HG03066 (cell line): ENCODE results near the gene VOPP1.

ENCODE experiments used
- ATAC-seq: cut with Tn5 transposase; IDR thresholded peaks from one replicate; pipeline ENCODE4 v1.9.1; 2021; ENCODE audit warnings: low read depth; ENCODE audit not compliant: unreplicated experiment

Gene VOPP1

GRCh38 chr7:55497521-55497920 is 74.8 kb downstream of the VOPP1 start:
- no peak for ATAC-seq

GRCh38 chr7:55496906-55497305 is 75.4 kb downstream of the VOPP1 start:
- ATAC-seq = no peak

GRCh38 chr7:55494951-55495350 is 77.4 kb downstream of the VOPP1 start:
- no peak for ATAC-seq

- no peak for ATAC-seq
Measured at GRCh38 chr7:55493408-55493807, 78.9 kb downstream of the VOPP1 start.

GRCh38 chr7:55491346-55491745 is 81.0 kb downstream of the VOPP1 start:
- no peak for ATAC-seq

- ATAC-seq = no peak
Measured at GRCh38 chr7:55490099-55490498, 82.2 kb downstream of the VOPP1 start.

- no peak for ATAC-seq
Measured at GRCh38 chr7:55489552-55489951, 82.8 kb downstream of the VOPP1 start.

- ATAC-seq = no peak
Measured at GRCh38 chr7:55488804-55489340, 83.4 kb downstream of the VOPP1 start.

GRCh38 chr7:55488216-55488615 is 84.1 kb downstream of the VOPP1 start:
- no peak for ATAC-seq

- ATAC-seq = no peak
Measured at GRCh38 chr7:55486991-55487390, 85.3 kb downstream of the VOPP1 start.

GRCh38 chr7:55486192-55486590 is 86.1 kb downstream of the VOPP1 start:
- no peak for ATAC-seq

GRCh38 chr7:55485501-55486191 is 86.7 kb downstream of the VOPP1 start:
- ATAC-seq = no peak

- no peak for ATAC-seq
Measured at GRCh38 chr7:55484834-55485233, 87.5 kb downstream of the VOPP1 start.

GRCh38 chr7:55484241-55484640 is 88.1 kb downstream of the VOPP1 start:
- no peak for ATAC-seq

GRCh38 chr7:55483046-55483445 is 89.3 kb downstream of the VOPP1 start:
- ATAC-seq = no peak

GRCh38 chr7:55481155-55481554 is 91.1 kb downstream of the VOPP1 start:
- ATAC-seq = no peak

GRCh38 chr7:55478700-55479099 is 93.6 kb downstream of the VOPP1 start:
- ATAC-seq = no peak

- no peak for ATAC-seq
Measured at GRCh38 chr7:55477781-55478374, 94.4 kb downstream of the VOPP1 start.

- ATAC-seq = no peak
Measured at GRCh38 chr7:55476852-55477780, 95.2 kb downstream of the VOPP1 start.

- no peak for ATAC-seq
Measured at GRCh38 chr7:55475855-55476803, 96.2 kb downstream of the VOPP1 start.
